Breast epithelium (tissue), 3 donors: ENCODE data around the gene KCNJ13.

Experiments
- CTCF ChIP-seq, 3 donors: fragments of 450-650 bp; IDR thresholded peaks; one replicate each; pipeline ENCODE4 v1.5.1; 2016 to 2017; ENCODE audit warnings: antibody characterized with exemption in 3 of 3, mild to moderate bottlenecking in 3 of 3, moderate library complexity in 3 of 3
- POLR2A ChIP-seq: fragments of 450-650 bp; IDR thresholded peaks from one replicate; pipeline ENCODE4 v1.6.1; 2016; ENCODE audit warnings: antibody characterized with exemption, mild to moderate bottlenecking, moderate library complexity
- POLR2AphosphoS5 ChIP-seq, 3 donors: sonication (generic); formaldehyde crosslinking; IDR thresholded peaks; one replicate each; pipeline ENCODE4 v1.6.1; 2017; ENCODE audit warnings: antibody characterized with exemption in 3 of 3

- no peak for TF ChIP-seq CTCF (IDR thresholded peaks at IDR 0.05)
- TF ChIP-seq POLR2A, result no peak
- no peak for TF ChIP-seq POLR2AphosphoS5 (IDR thresholded peaks at IDR 0.05)
These were observed 47.6 kb downstream of the KCNJ13 start for GRCh38 chr2:232728785-232729184.
